ENCODE measurements around the gene RASGRF2. TPM values are rescaled to one million over a fixed set of nuclear protein-coding genes. Genes with fewer than 3 reads are reported as not detected.

The RASGRF2 gene
- total and polyA plus RNA-seq, 9 of the 15 experiments (the other 6 are each of a cell fraction or from before 2014, with no cell fraction given) = 0.01 to 0.22 (median 0.08) TPM; not detected in 2

GRCh38 chr5:81058121-81058520 is 98.0 kb downstream of the RASGRF2 start:
- H2AFZ ChIP-seq (ENCODE audit: low read depth, low read length) = no peak overlapping the region
- no peaks in the 10 kb centered on the region for H3K36me3 ChIP-seq (ENCODE audit: control insufficient read depth, insufficient read depth, low read length)
- H3K27me3 ChIP-seq (ENCODE audit: control insufficient read depth in 2 of 2, insufficient read depth in 2 of 2, low read length in 2 of 2) = peaks cover 0 to 5% of the 10 kb centered on the region in 2 experiments; a peak in 1 of 5 replicates
- H3K9me1 ChIP-seq (ENCODE audit: control insufficient read depth, insufficient read depth, low read length) = no peaks in the 10 kb centered on the region
- WGBS (ENCODE audit: insufficient coverage, low coverage, missing lambda C conversion rate) = 0% methylated on average over 1 of the region's 1 CpG
- no peaks in the 10 kb centered on the region for H3K4me1 ChIP-seq (replicated peaks in 1 of 2; ENCODE audit: control insufficient read depth in 2 of 2, insufficient read depth in 2 of 2, low read length in 2 of 2)
- H3K27ac ChIP-seq (ENCODE audit: extremely low read depth, low read depth, low read length) = no peak overlapping the region
- DNase-seq (ENCODE audit: extremely low read depth in 1 of 4, low spot score in 3 of 4) = no peak
- CTCF ChIA-PET (ENCODE audit: low intra/inter-chr PET ratio) = no interaction called here
- H4K20me1 ChIP-seq (replicated peaks; ENCODE audit: control insufficient read depth, insufficient read depth, low read length) = no peaks in the 10 kb centered on the region
- in situ Hi-C loops (cut with MboI) = loop anchor here (10.0 kb wide), 1 partner anchor 537 kb away; no protein-coding TSS in a partner anchor
- no peak for ATAC-seq
- no peak overlapping the region for H3K4me2 ChIP-seq (ENCODE audit: insufficient read depth, low read length)
- intact Hi-C loops (cut with micrococcal nuclease) = no loop called here
- FAIRE-seq = no peak
- no peak for TF ChIP-seq RNF2 (IDR thresholded peaks at IDR 0.05)
- no peak for TF ChIP-seq TAF1 (IDR thresholded peaks at IDR 0.05; ENCODE audit: control insufficient read depth, extremely low read depth, insufficient read depth, low read length, severe bottlenecking)
- no peak for TF ChIP-seq ATF3 (IDR thresholded peaks at IDR 0.05)
- no peak for TF ChIP-seq ATF3 (CRISPR knock-in tag; conservative IDR thresholded peaks at IDR 0.05)
- no peak for TF ChIP-seq KLF13 (tag; IDR thresholded peaks at IDR 0.05; ENCODE audit: borderline replicate concordance, low read depth)
- TF ChIP-seq USF2 (CRISPR knock-in tag; IDR thresholded peaks at IDR 0.05) = no peak
- TF ChIP-seq RBM15 (IDR thresholded peaks at IDR 0.05; ENCODE audit: insufficient read depth, low read length) = no peak
- no peak for TF ChIP-seq ZNF398 (CRISPR knock-in tag; IDR thresholded peaks at IDR 0.05)
- no peak for TF ChIP-seq PBX2 (CRISPR knock-in tag; IDR thresholded peaks at IDR 0.05; ENCODE audit: low read depth)
- TF ChIP-seq PBX2 (tag; conservative IDR thresholded peaks at IDR 0.05; ENCODE audit: low read depth) = no peak
- no peak for TF ChIP-seq TFAM (CRISPR knock-in tag; conservative IDR thresholded peaks at IDR 0.05)
- TF ChIP-seq SNAPC5 (CRISPR knock-in tag; IDR thresholded peaks at IDR 0.05) = no peak
- H3K9me3 ChIP-seq (replicated peaks; ENCODE audit: control insufficient read depth, insufficient read depth, low read depth, low read length) = no peaks in the 10 kb centered on the region
- no TSS peak for BruUV-seq (replicated peaks)
- H3K9ac ChIP-seq (ENCODE audit: insufficient read depth in 1 of 2, low read depth in 2 of 2, low read length in 2 of 2) = no peak overlapping the region
- H3K4me3 ChIP-seq = no peak overlapping the region
- H3K79me2 ChIP-seq (ENCODE audit: control insufficient read depth, insufficient read depth, low read length) = no peaks in the 10 kb centered on the region
- POLR2A ChIA-PET = no interaction called here

Data from K562 (cell line).